SK-N-SH treated with all-trans-retinoic acid at 6 μM for 48 hours (cell line): ENCODE data around the gene ARSG.

Experiments
- BACH2 ChIP-seq: fragments of 250-450 bp; sonication (Bioruptor Pico); IDR thresholded peaks from 2 replicates; pipeline ENCODE4 v1.9.0; 2021; ENCODE audit warnings: mild to moderate bottlenecking, borderline replicate concordance
- CREB5 ChIP-seq: fragments of 250-450 bp; sonication (Bioruptor Pico); IDR thresholded peaks from 2 replicates; pipeline ENCODE4 v1.5.1; 2020; ENCODE audit warnings: low read depth, mild to moderate bottlenecking, moderate library complexity
- CSDC2 ChIP-seq: fragments of 250-450 bp; sonication (Bioruptor Pico); IDR thresholded peaks from 2 replicates; pipeline ENCODE4 v1.5.0; 2020; ENCODE audit warnings: mild to moderate bottlenecking, moderate library complexity
- GLIS3 ChIP-seq: fragments of 250-450 bp; sonication (Bioruptor Pico); IDR thresholded peaks from 2 replicates; pipeline ENCODE4 v1.5.0; 2020; ENCODE audit warnings: mild to moderate bottlenecking, moderate library complexity
- ISL1 ChIP-seq: fragments of 250-450 bp; sonication (Bioruptor Pico); IDR thresholded peaks from 2 replicates; pipeline ENCODE4 v2.1.2; 2022; ENCODE audit warnings: mild to moderate bottlenecking, moderate library complexity
- POU6F1 ChIP-seq: fragments of 250-450 bp; sonication (Bioruptor Pico); IDR thresholded peaks from 2 replicates; pipeline ENCODE4 v1.8.0; 2021; ENCODE audit warnings: low read depth, mild to moderate bottlenecking, moderate library complexity, borderline replicate concordance
- RARB ChIP-seq: fragments of 250-450 bp; sonication (Bioruptor Pico); IDR thresholded peaks from 2 replicates; pipeline ENCODE4 v1.8.0; 2021; ENCODE audit warnings: mild to moderate bottlenecking, moderate library complexity
- TCF4 ChIP-seq: fragments of 250-450 bp; sonication (Bioruptor Pico); IDR thresholded peaks from 2 replicates; pipeline ENCODE4 v1.8.0; 2021; ENCODE audit warnings: mild to moderate bottlenecking, moderate library complexity, borderline replicate concordance
- TSHZ2 ChIP-seq: fragments of 250-450 bp; sonication (Bioruptor Pico); IDR thresholded peaks from 2 replicates; pipeline ENCODE4 v1.5.0; 2020; ENCODE audit warnings: mild to moderate bottlenecking, moderate library complexity
- ZFP3 ChIP-seq: fragments of 250-450 bp; sonication (Bioruptor Pico); IDR thresholded peaks from 2 replicates; pipeline ENCODE4 v1.5.0; 2020; ENCODE audit warnings: mild to moderate bottlenecking, moderate library complexity
- ZFP30 ChIP-seq: fragments of 450-650 bp; formaldehyde crosslinking; IDR thresholded peaks from 2 replicates; pipeline ENCODE4 v1.5.0; 2022; ENCODE audit warnings: mild to moderate bottlenecking, moderate library complexity
- ZNF565 ChIP-seq: fragments of 450-650 bp; formaldehyde crosslinking; conservative IDR thresholded peaks from 2 replicates; pipeline ENCODE4 v1.5.0; 2020; ENCODE audit warnings: low read depth, mild to moderate bottlenecking, moderate library complexity
- ZNF70 ChIP-seq: fragments of 450-650 bp; formaldehyde crosslinking; IDR thresholded peaks from 2 replicates; pipeline ENCODE4 v1.5.0; 2020; ENCODE audit warnings: mild to moderate bottlenecking, moderate library complexity
- ZNF8 ChIP-seq: fragments of 450-650 bp; formaldehyde crosslinking; IDR thresholded peaks from 2 replicates; pipeline ENCODE4 v1.5.0; 2020; ENCODE audit warnings: mild to moderate bottlenecking, moderate library complexity

GRCh38 chr17:68325961-68326360, 34.7 kb downstream of the ARSG start:
- TF ChIP-seq ZFP3 (CRISPR knock-in tag) = no peak
- TF ChIP-seq CREB5 (CRISPR knock-in tag) = no peak
- no peak for TF ChIP-seq RARB (CRISPR knock-in tag)
- no peak for TF ChIP-seq TSHZ2 (CRISPR knock-in tag)
- TF ChIP-seq TCF4 (CRISPR knock-in tag) = no peak
- TF ChIP-seq ISL1 (CRISPR knock-in tag) = no peak
- TF ChIP-seq CSDC2 (CRISPR knock-in tag) = no peak
- TF ChIP-seq ZNF565 = no peak
- TF ChIP-seq ZFP30 = no peak
- TF ChIP-seq GLIS3 (CRISPR knock-in tag) = no peak
- no peak for TF ChIP-seq ZNF70 (CRISPR knock-in tag)
- TF ChIP-seq BACH2 (CRISPR knock-in tag) = no peak
- no peak for TF ChIP-seq POU6F1 (CRISPR knock-in tag)
- no peak for TF ChIP-seq ZNF8 (CRISPR knock-in tag)
